Hematopoietic multipotent progenitor cell treated with erythropoietin and hydrocortisone succinate and interleukin-3 and kit ligand, for 6 days (in vitro differentiated cells): ENCODE data around the gene SOX2.

Experiments used
- DNase-seq: peaks from one replicate; pipeline ENCODE4 v3.0.0-alpha.2; 2015

The SOX2 gene

GRCh38 chr3:181705086-181705480 is 6.6 kb upstream of the SOX2 start:
- no peak for DNase-seq

- no peak for DNase-seq
Measured at GRCh38 chr3:181707980-181708379, 3.7 kb upstream of the SOX2 start.

- DNase-seq = peak; percentile 82
Measured at GRCh38 chr3:181709537-181710279, 2.0 kb upstream of the SOX2 start.

GRCh38 chr3:181710345-181711291 is 1.1 kb upstream of the SOX2 start:
- DNase-seq = no peak

GRCh38 chr3:181712226-181712552 is 464 bp downstream of the SOX2 start:
- DNase-seq = no peak

- no peak for DNase-seq
Measured at GRCh38 chr3:181712553-181713279, 991 bp downstream of the SOX2 start.

GRCh38 chr3:181713280-181713647 is 1.5 kb downstream of the SOX2 start:
- no peak for DNase-seq

- no peak for DNase-seq
Measured at GRCh38 chr3:181713676-181714612, 2.2 kb downstream of the SOX2 start.

GRCh38 chr3:181715571-181716340 is 4.0 kb downstream of the SOX2 start:
- DNase-seq = no peak

- DNase-seq = no peak
Measured at GRCh38 chr3:181716966-181717365, 5.2 kb downstream of the SOX2 start.

GRCh38 chr3:181717549-181718171 is 5.9 kb downstream of the SOX2 start:
- DNase-seq = no peak

- no peak for DNase-seq
Measured at GRCh38 chr3:181718369-181718768, 6.6 kb downstream of the SOX2 start.

- DNase-seq = no peak
Measured at GRCh38 chr3:181718987-181719911, 7.5 kb downstream of the SOX2 start.

- DNase-seq = no peak
Measured at GRCh38 chr3:181719991-181720680, 8.4 kb downstream of the SOX2 start.

GRCh38 chr3:181721046-181721875 is 9.5 kb downstream of the SOX2 start:
- no peak for DNase-seq

GRCh38 chr3:181722156-181722555 is 10.4 kb downstream of the SOX2 start:
- no peak for DNase-seq

GRCh38 chr3:181722766-181723425 is 11.2 kb downstream of the SOX2 start:
- DNase-seq = no peak
